GM21390 (cell line): ENCODE measurements around the gene TMEM107.
"Not testable (repeated sequence)": the region's sequence is repeated elsewhere in the genome, so short reads cannot be mapped to it uniquely, and the experiment has no call there.

ENCODE experiments used
- ATAC-seq: cut with Tn5 transposase; IDR thresholded peaks from one replicate; pipeline ENCODE4 v1.9.1; 2021; ENCODE audit not compliant: unreplicated experiment

TMEM107 gene

DNA sequence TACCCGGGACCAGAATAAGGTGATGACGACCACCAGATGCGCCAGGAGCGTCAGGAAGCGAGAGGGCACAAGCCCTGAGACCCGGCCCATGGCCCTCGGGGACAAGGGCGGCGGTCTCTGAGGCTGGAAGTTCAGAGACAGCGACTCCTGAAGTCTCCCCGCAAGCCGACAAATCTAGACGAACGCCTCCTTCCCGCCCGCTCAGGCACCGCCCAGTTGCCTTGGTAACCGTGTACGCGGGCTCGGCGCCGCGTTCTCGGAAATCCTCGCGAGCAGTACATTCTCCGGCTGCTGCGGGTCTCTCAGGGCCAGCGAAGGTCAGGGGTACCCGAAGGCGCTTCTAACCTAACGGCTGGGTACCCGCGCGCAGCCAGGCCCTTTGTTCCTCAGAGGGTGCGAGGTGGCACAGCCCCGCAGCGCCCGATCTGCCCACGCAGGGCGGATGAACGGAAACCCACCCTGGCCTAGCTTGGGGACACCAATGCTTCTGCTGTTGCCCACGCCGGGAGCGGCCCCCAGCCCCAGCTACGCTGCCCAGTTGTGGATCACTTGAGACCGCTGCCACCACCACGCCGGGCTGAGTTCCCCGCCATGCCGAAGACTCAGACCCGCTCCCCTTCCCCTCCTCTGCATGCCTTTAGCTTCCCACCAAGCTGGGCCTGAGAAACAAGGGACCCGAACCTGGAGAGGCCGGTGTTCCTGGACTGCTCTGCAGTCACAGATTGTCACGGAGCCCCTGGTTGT lies at the start of gene TMEM107:
Gene TMEM107, minus strand, starts transcription at position 184 of the 744 bp plus-strand sequence. Its CDS starts 94 bp downstream, at position 90.
- peak; percentile 44 for ATAC-seq

GRCh38 chr17:8224891-8225812 lies 49.0 kb upstream of the TMEM107 start:
- no peak for ATAC-seq

DNA sequence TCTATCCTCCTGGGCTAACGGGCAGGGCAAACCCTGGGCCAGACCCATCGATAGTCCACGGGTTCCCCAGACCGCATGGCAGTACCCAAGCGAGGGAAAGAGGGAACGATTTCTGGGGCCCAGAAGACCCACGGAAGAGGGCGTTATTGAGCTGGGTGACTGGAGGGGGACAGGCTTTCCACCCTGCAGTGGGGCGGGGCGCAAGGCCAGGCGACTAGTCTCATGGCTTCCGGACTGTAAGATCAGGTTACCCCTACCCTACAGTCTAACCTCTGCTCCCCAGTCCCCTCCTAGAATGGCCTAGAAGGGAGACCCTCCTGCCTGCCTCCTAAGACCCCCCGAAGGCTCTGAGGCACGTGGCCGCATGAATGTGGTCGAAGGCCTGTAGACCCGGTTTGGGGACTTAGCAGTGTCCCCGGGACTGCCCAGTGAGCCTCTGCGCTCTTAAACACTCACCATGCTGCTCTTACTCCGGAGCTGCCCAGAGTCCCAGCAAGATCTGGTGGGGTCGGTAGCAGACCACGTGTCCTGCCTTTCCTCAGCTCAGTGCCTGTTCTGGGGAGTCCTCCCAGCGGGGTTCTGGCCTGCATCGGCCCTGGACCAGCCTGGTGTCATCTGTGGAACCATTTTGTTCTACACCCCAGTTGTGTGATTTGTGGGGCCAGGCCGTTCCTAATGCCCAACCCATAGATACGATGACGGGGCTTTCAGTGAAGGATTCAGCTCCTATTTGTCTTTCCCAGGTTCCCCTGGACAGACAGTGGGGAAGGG lies 47.4 kb upstream of the TMEM107 start:
- ATAC-seq: no peak

- peak; percentile 33 for ATAC-seq
Measured at GRCh38 chr17:8222630-8223355, 46.6 kb upstream of the TMEM107 start.

GRCh38 chr17:8222380-8222629 lies 46.1 kb upstream of the TMEM107 start:
- peak; percentile 35 for ATAC-seq

DNA sequence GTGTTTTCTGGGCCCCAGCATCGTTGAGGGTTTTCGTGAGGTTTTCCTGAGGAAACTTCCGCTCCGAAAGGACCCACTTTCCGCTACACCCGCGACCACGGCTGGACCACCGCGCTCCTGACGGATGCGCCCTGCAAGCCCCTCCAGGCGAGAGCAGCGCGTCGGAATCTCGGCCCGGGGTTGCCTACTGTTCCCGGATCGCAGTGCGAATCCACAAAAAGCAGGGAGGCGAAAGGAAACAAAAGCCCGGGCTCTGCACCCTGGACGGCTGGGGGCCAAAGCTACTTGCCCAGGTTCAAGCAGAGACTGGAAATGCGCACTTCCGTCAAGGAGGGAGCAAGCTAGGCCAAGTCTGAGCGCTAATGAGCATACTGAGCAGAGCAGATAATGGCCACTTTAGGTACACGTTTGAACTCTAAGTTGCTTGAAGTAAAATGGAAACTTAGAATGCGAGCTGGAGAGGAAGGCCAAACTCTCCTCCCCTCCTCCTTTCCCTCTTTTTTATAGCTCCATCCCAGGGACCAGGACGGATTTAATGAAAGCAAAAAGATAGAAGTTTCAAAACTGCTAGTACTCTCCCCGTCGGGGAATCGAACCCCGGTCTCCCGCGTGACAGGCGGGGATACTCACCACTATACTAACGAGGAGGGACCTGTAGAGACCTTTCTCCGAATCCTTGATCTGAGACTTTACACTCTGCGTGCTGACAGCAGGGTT lies 45.6 kb upstream of the TMEM107 start:
- ATAC-seq: peak; percentile 36

- no peak for ATAC-seq
Measured at GRCh38 chr17:8220783-8221662, 44.8 kb upstream of the TMEM107 start.

DNA sequence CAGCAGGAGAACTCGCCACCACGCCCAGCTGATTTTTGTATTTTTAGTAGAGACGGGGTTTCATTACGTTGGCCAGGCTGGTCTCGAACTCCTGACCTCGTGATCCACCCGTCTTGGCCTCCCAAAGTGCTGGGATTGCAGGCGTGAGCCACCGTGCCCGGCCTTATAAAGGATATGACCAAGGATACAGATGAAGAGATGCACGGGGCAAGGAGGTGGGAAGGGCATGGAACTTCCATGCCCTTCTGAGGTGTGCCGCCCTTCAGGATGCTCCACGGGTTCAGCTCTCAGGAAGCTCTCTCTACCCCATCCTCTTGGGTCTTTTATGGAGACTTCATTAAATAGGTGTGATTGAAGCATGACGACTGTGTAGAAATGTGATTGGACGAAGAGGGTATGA lies 37.8 kb upstream of the TMEM107 start:
- not testable (repeated sequence) for ATAC-seq

GRCh38 chr17:8212312-8213180 lies 36.4 kb upstream of the TMEM107 start:
- ATAC-seq: no peak

DNA sequence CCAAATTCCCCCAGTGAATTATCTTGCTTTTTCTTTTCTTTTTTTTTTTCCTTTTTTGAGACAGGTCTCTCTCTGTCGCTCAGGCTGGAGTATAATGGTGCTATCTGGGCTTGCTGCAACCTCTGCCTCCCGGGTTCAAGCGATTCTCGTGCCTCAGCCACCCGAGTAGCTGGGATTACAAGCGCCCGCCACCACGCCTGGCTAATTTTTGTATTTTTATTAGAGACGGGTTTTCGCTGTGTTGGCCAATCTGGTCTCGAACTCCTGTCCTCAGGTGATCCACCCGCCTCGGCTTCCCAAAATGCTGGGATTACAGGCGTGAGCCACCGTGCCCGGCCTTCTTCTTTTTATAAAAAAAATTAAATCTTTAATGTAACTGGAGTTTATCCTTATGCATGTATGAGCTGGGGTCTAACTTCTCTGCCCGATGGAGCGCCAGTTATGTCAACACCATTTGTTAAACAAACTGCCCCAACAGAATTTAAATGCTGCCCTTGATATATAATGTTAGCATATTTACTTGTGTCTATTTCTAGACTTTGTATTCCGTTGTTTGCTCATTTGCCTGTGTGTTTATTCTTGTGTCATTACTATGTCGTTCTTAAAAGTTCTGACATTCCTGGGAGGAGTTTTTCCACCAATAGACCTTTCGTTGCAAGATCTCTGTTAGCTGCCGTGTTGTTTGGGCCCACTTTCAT lies 34.7 kb upstream of the TMEM107 start:
- no peak for ATAC-seq

GRCh38 chr17:8209907-8210760 lies 34.0 kb upstream of the TMEM107 start, which contains the start of gene AURKB:
AURKB (minus strand) TSS chr17:8210575; CDS start chr17:8210224, 351 bp downstream.
- peak; percentile 84 for ATAC-seq

GRCh38 chr17:8206536-8206935 lies 30.4 kb upstream of the TMEM107 start:
- ATAC-seq: no peak

DNA sequence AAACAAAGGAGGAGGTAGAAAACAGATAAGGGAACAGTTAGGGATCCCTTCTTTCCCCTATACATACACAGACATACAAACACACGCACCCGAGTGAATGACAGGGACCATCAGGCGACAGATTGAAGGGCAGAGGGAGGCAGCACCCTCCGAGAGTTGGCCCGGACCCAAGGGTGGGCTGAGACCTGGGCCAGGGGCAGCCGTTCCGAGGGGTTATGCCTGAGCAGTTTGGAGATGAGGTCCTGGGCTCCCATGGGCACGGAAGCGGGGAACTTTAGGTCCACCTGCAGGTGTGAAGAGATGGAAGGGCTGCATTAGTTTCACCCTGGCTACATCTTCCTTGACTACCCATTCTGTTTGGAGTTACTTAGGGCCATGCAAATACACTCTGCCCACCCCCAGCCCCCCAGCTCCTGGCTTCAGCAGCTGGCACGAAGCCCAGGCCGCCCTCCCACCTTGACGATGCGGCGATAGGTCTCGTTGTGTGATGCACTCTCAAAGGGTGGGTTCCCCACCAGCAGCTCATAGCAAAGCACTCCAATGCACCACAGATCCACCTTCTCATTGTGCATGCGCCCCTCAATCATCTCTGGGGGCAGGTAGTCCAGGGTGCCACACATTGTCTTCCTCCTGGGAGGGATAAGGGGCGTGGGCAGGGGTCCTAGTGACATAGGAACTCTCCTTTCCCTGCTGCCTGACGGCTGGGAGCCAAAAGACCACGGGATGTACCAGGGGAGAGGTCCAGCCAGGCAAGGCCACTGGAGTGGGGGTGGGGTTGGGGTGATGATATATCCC lies 28.8 kb upstream of the TMEM107 start:
- ATAC-seq: no peak

- ATAC-seq: no peak
Measured at GRCh38 chr17:8192070-8192815, 16.1 kb upstream of the TMEM107 start.

- ATAC-seq: no peak
Measured at GRCh38 chr17:8190506-8190905, 14.3 kb upstream of the TMEM107 start.
